HG02884 (cell line): ENCODE results near the gene LIMCH1.
"Not testable (repeated sequence)": the region's sequence is repeated elsewhere in the genome, so short reads cannot be mapped to it uniquely, and the experiment has no call there.

Experiments
- ATAC-seq: cut with Tn5 transposase; IDR thresholded peaks from one replicate; pipeline ENCODE4 v1.9.1; 2021; ENCODE audit warnings: mild to moderate bottlenecking, moderate library complexity; ENCODE audit not compliant: unreplicated experiment

Gene LIMCH1

GRCh38 chr4:41668024-41668423 is 130.1 kb downstream of the LIMCH1 start:
- ATAC-seq, result no peak

- ATAC-seq, result no peak
These were observed 132.6 kb downstream of the LIMCH1 start for GRCh38 chr4:41670530-41670929.

- no peak for ATAC-seq
These were observed 133.0 kb downstream of the LIMCH1 start for GRCh38 chr4:41670982-41671381.

GRCh38 chr4:41678086-41678816 is 140.3 kb downstream of the LIMCH1 start:
- ATAC-seq, result no peak

GRCh38 chr4:41678951-41679350 is 141.0 kb downstream of the LIMCH1 start:
- ATAC-seq, result no peak

GRCh38 chr4:41679991-41680390 is 142.0 kb downstream of the LIMCH1 start:
- ATAC-seq, result no peak

- no peak for ATAC-seq
These were observed 143.1 kb downstream of the LIMCH1 start for GRCh38 chr4:41681054-41681453.

- ATAC-seq, result no peak
These were observed 145.4 kb downstream of the LIMCH1 start for GRCh38 chr4:41683326-41683725.

- ATAC-seq, result no peak
These were observed 148.9 kb downstream of the LIMCH1 start for GRCh38 chr4:41686893-41687292.

- ATAC-seq, result no peak
These were observed 150.0 kb downstream of the LIMCH1 start for GRCh38 chr4:41687971-41688370.

GRCh38 chr4:41692717-41693345 is 154.9 kb downstream of the LIMCH1 start:
- ATAC-seq, result peak; percentile 90

- ATAC-seq, result no peak
These were observed 155.7 kb downstream of the LIMCH1 start for GRCh38 chr4:41693629-41694028.

- no peak for ATAC-seq
These were observed 158.2 kb downstream of the LIMCH1 start for GRCh38 chr4:41696131-41696530.

- ATAC-seq, result no peak
These were observed 158.8 kb downstream of the LIMCH1 start for GRCh38 chr4:41696763-41697162.

GRCh38 chr4:41701983-41702382 is 164.0 kb downstream of the LIMCH1 start:
- ATAC-seq, result no peak

GRCh38 chr4:41702770-41703169 is 164.8 kb downstream of the LIMCH1 start:
- ATAC-seq, result no peak

- no peak for ATAC-seq
These were observed 165.8 kb downstream of the LIMCH1 start for GRCh38 chr4:41703785-41704184.

GRCh38 chr4:41709844-41710481 is 172.0 kb downstream of the LIMCH1 start:
- no peak for ATAC-seq

- ATAC-seq, result not testable (repeated sequence)
These were observed 173.7 kb downstream of the LIMCH1 start for GRCh38 chr4:41711654-41712053.

- no peak for ATAC-seq
These were observed 174.5 kb downstream of the LIMCH1 start for GRCh38 chr4:41712425-41712824.

- no peak for ATAC-seq
These were observed 175.8 kb downstream of the LIMCH1 start for GRCh38 chr4:41713768-41714167.

- ATAC-seq, result no peak
These were observed 176.5 kb downstream of the LIMCH1 start for GRCh38 chr4:41714364-41715000.
